GM21717 (cell line): ENCODE results near the gene ANKRD42.
A peak's percentile ranks its signal among the peaks of the same experiment; 100 is the strongest.

ENCODE experiments used
- ATAC-seq: cut with Tn5 transposase; IDR thresholded peaks from one replicate; pipeline ENCODE4 v1.9.1; 2021; ENCODE audit warnings: mild to moderate bottlenecking, moderate library complexity; ENCODE audit not compliant: unreplicated experiment

ANKRD42 gene

DNA sequence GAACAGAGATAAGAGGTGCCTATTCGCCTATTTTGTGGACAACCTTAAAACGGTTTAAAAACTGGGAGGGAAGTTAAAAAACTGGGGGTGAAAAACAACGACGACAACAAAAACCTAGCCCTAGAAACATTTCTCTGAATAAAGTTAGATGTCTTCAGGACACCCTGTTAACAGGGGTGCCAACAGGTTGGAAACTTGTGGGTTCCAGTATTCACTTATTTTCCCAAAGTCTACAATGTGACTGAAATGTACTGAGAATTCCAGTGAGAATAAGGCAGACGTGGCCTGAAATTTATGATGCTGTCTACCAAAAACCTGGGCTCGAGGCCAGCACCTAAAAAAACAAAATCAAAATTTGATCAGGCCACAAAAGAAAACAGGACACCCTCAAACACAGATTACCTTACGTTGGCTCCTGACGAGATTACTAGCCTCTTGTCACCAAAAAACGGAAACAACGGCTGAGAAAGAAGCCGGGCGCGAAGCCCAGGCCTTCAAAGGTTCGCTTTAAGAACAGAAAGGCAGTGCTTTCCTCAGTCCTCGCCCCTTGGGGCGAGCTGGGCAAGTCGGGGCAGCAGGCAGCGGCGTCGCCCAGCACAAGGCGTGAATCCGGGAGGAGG is 91.7 kb downstream of the ANKRD42 start:
- ATAC-seq, result peak; percentile 61

DNA sequence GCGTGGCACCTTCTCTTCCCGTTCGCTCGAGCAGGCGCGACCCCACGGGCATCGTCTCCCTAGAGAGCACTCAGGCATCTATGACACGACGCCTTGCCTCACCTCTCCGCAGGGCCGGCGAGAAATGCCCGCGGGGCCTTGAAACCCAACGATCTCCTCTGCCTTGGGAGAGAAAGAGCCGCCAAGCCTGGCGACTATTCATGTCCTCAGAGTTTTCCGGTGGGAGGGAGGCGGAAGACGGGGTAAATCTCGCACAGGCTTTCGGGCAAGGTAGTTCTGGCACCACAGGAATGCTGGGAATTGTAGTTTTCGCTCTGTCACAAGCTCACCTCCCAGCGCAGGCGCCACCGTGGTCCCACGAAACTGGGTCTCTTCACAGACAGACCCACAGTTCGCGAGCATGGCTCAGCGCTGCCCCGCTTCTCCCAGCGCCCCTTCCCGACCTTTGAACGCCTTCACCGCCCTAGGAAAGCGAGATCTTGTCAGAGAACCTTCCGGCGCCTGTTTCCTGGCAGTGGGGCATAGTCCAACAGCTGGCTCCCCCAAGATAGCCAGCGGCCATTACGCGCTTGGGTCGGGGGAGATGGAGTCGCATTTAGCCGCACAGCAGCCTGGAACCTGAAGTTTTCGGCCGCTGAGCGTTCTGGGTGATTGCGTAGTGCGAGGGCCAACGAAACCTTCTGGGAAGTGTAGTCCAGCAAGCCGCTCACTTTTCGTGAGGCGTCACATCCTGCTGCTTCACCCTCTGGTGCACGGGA is 92.4 kb downstream of the ANKRD42 start, which contains the start of gene CCDC90B:
Gene CCDC90B (minus strand): TSS at position 597 of the 758 bp plus-strand sequence. CDS start 395 bp downstream, at position 202.
- peak; percentile 94 for ATAC-seq

DNA sequence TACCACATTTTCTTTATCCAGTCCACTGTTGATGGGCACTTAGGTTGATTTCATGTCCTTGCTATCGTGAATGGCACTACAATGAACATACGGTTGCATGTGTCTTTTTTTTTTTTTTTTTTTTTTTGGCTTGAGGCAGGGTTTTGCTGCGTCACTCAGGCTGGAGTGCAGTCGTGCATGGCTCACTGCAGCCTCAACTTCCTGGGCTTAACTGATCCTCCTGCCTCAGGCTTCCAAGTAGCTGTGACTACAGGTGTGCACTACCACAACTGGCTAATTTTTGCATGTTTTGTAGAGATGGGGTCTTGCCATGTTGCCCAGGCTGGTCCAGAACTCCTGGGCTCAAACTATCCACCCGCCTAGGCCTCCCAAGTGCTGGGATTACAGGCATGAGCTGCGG is 94.1 kb downstream of the ANKRD42 start:
- ATAC-seq, result no peak

DNA sequence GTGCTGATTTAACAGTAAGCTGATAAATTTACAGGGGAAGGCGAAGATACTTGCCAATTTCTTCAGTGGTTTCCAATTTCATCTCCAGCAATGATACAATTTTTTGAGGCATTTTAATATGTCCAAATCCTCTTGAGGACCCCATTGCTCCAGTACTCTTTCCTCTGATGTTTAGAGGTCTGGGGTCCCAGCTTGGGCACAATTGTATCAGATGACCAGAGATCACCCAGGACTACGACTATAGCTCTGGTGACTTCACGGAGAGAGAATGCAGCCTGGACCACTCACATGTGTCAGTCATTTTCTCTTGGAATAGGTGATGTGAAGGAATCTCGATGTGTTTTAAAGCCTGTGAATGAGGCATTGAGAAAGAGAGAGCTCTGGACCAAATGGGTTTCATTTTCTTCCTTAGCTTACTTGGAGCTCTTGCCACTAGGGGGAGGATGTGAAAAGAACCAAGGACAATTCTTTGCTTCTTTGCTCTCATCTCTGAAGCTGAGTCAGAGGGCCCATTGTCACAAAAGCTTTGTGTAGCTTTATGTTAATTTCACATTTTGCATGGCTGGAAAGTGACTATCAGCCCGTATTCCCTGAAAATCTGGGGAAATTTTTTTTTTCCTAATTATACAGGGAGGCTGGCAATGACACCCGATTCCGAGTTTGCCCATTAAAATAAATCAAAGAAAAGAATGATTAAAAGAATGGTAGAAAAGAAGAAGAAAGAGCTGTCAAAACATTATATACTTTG is 99.4 kb downstream of the ANKRD42 start:
- peak; percentile 63 for ATAC-seq

DNA sequence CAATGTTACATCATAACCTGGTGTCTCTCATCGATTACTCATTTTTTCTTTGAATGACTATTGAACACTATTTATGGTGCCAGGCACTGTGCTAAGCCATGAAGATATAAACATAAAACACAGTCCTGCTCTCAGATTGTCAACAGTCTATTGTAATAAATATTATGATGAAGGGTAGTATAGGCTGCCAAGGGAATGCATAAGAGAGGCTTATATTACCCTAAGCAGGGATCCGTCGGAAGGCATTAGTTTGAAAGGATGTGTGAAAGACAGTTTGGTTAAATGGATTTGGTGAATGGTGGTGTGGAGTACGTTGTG is 99.9 kb downstream of the ANKRD42 start:
- ATAC-seq, result no peak

DNA sequence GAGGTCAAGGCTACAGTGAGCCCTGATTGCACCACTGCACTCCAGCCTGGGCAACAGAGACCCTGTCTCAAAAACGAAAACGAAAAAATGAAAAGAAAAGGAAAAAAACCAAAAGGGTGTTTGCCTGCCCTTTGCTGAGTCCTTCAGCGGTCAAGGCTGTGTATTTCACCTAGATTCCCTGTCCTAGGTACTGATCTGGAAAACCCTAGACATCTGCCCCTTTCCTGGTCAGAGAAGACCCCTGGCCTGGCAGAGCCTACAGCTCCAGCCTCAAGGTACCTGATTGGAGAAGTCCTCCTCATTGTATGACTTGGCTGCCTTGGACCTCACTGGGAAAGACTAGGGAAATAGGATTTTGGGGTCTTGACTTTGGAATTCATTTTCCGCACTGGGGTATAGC is 100.7 kb downstream of the ANKRD42 start:
- no peak for ATAC-seq
